Left lung (tissue), 10 donors: Measurements from ENCODE around the gene BBX. TPM values are rescaled to one million over a fixed set of nuclear protein-coding genes. Genes with fewer than 3 reads are reported as not detected.
A peak's percentile ranks its signal among the peaks of the same experiment; 100 is the strongest.

Source experiments
- ATAC-seq: fragments of 200-7000 bp; cut with Tn5 transposase; one replicate; pipeline ENCODE4 v1.9.1; 2020; ENCODE audit warnings: moderate library complexity
- DNase-seq, 4 donors: peaks; one replicate each; pipeline ENCODE4 v3.0.0-alpha.2; 2013 to 2020
- H3K27ac ChIP-seq, 2 donors: fragments of 200-600 bp; sonication (generic) in 1 of 2; one replicate each; pipeline versions ENCODE4 v1.5.0 to v1.8.0; 2020 to 2021
- H3K27me3 ChIP-seq, 2 donors: fragments of 200-600 bp; sonication (generic) in 1 of 2; one replicate each; pipeline versions ENCODE4 v1.5.0 to v1.8.0; 2020 to 2021
- H3K36me3 ChIP-seq, 2 donors: fragments of 200-600 bp; sonication (generic) in 1 of 2; one replicate each; pipeline versions ENCODE4 v1.5.0 to v1.8.0; 2020 to 2021
- H3K4me1 ChIP-seq, 2 donors: fragments of 200-600 bp; one replicate each; pipeline ENCODE4 v1.8.0; 2021
- H3K4me3 ChIP-seq, 2 donors: fragments of 200-600 bp; sonication (generic) in 1 of 2; one replicate each; pipeline versions ENCODE4 v1.5.0 to v1.8.0; 2020 to 2021; ENCODE audit warnings: mild to moderate bottlenecking in 1 of 2
- H3K9me3 ChIP-seq, 2 donors: fragments of 200-600 bp; sonication (generic) in 1 of 2; one replicate each; pipeline versions ENCODE4 v1.5.0 to v1.8.0; 2020 to 2021
- intact Hi-C, 2 donors: fragments of 100-400 bp; cut with DNase I; formaldehyde crosslinking; loops; one replicate each; pipeline versions ENCODE4 v1.11.2 to v1.14.2; 2022
- polyA plus RNA-seq, 6 donors: library from polyadenylated mRNA; unstranded; fragments of 120-200 nt; gene quantifications; one replicate each; pipeline ENCODE4 v1.2.1, GENCODE V29; 2013; ENCODE audit not compliant: insufficient read length in 6 of 6
- total RNA-seq, 2 donors: library from RNA; stranded (reverse); fragmentation: NEBNext Ultra II Directional; extraction: Animal tissue kit (Norgen Biotek cat#: 25700); gene quantifications; one replicate each; pipeline ENCODE4 v1.2.1, GENCODE V29; 2021
- TF ChIP-seq, protein P1 (sequence below), 2 donors: fragments of 200-600 bp; sonication (generic) in 1 of 2; IDR thresholded peaks; one replicate each; pipeline versions ENCODE4 v1.5.0 to v1.8.0; 2021; ENCODE audit warnings: antibody characterized with exemption in 2 of 2
- donor health status: DM: no; HTN: yes; CAD: no.
- donor health status: DM: no; HTN: no; CAD: no.

The BBX gene
- total and polyA plus RNA-seq, 8 donors = 43.0 to 67.1 (median 53.3) TPM

DNA sequence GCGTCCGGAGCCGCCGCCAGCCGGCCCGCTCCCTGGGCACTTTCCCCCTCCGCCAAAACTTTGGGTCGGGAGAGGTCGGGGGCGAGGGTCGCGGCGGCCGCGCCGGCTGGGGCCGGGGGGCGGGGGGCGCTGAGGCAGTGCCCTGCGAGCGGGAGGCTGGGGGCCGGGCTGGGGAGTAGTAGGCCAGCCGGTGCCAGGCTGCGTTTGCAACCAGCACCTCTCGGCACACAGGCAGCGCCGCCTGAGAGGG lies 452 bp downstream of the BBX start:
- peak; percentile 65 for ATAC-seq
- TF ChIP-seq, protein P1, sequence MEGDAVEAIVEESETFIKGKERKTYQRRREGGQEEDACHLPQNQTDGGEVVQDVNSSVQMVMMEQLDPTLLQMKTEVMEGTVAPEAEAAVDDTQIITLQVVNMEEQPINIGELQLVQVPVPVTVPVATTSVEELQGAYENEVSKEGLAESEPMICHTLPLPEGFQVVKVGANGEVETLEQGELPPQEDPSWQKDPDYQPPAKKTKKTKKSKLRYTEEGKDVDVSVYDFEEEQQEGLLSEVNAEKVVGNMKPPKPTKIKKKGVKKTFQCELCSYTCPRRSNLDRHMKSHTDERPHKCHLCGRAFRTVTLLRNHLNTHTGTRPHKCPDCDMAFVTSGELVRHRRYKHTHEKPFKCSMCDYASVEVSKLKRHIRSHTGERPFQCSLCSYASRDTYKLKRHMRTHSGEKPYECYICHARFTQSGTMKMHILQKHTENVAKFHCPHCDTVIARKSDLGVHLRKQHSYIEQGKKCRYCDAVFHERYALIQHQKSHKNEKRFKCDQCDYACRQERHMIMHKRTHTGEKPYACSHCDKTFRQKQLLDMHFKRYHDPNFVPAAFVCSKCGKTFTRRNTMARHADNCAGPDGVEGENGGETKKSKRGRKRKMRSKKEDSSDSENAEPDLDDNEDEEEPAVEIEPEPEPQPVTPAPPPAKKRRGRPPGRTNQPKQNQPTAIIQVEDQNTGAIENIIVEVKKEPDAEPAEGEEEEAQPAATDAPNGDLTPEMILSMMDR (IDR thresholded peaks at IDR 0.05) = no peak
- peak in 1 of 4 donors; percentile 48 for DNase-seq
- H3K4me1 ChIP-seq = peaks cover 0 to 17% of the 10 kb centered on the region in 2 donors
- H3K36me3 ChIP-seq = no peaks in the 10 kb centered on the region
- peak overlapping the region; percentile 94 to 97 for H3K27ac ChIP-seq
- intact Hi-C loops = no loop called here
- no peaks in the 10 kb centered on the region for H3K27me3 ChIP-seq
- H3K9me3 ChIP-seq = no peaks in the 10 kb centered on the region
- peak overlapping the region; percentile 74 to 86 for H3K4me3 ChIP-seq

DNA sequence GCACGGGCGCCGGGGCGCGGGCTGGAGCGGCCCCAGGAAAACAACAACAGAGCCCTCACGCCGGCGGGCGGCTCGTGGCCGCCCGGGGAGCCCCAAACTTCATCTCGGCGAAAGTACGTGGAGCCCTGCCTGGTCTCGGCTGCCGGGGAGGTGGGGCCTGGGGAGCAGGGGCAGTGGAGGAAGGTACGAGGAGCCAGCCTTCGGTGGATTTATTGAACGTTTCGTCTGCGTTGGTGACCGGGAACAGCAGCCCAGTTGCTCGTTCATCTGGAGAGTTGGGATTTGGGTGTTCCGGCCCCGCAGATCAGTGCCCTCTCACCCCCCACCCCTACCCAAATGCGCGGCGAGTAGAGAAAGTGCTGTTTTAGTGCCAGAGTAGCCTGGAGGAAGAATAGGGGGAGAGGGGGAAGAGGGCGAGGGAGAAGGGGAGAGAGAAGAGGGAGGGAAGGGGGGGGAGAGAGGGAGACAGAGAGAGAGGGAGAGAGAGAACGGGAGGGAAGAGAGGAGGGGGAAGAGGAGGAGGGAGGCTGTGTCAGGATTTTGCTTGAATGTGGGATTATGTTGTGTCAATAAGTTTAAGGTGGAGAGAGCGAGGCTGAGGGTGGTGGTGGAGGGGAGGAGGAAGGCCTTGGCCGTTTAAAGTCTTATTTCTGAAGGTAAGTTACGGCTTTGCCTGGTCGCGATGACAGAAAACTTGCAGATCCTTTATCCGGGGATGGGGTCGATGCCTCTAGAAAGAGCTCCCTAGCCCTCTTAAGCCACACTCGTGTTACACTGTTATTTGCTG lies 970 bp downstream of the BBX start:
- TF ChIP-seq, protein P1 (IDR thresholded peaks at IDR 0.05) = no peak
- no peaks in the 10 kb centered on the region for H3K36me3 ChIP-seq
- peak overlapping the region; percentile 74 to 86 for H3K4me3 ChIP-seq
- no peaks in the 10 kb centered on the region for H3K9me3 ChIP-seq
- intact Hi-C loops = no loop called here
- no peaks in the 10 kb centered on the region for H3K27me3 ChIP-seq
- peak; percentile 45 for ATAC-seq
- H3K27ac ChIP-seq = peak overlapping the region; percentile 94 to 97
- H3K4me1 ChIP-seq = peaks cover 0 to 17% of the 10 kb centered on the region in 2 donors
- DNase-seq = peak; percentile 40 to 92 (median 70)

DNA sequence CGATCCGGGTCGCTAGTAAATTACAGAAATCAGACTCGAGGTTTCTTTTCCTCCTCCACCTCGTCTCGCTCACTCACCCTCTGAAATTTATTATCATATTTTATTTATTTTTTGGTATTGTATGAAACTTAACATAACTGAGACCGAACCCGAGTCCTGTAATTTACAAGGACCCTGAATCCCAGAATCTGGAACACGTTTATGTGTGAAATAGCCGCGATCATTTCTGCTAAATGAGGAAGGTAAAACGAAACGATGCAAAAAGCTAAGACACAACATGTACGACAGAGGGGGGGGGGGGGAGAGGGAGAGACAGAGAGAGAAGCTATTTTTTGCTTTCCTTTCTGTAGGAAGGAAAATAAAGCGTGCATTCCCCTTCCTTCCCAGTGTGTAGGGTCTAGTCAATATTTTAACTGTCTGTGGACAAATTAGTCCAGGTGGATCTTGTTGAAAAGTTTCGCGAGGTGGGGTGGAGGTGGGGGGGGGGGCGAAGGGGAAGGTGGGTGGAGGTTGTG lies 1.6 kb downstream of the BBX start:
- ATAC-seq (peak; percentile 5), DNase-seq (peak in 1 of 4 donors; percentile 43)
- Histone ChIP-seq H3K4me1 (peaks cover 0 to 17% of the 10 kb centered on the region in 2 donors), H3K27ac (peak overlapping the region; percentile 94 to 97), H3K36me3 (no peaks in the 10 kb centered on the region), H3K4me3 (peak overlapping the region; percentile 74 to 86), H3K9me3 (no peaks in the 10 kb centered on the region), H3K27me3 (no peaks in the 10 kb centered on the region)
- intact Hi-C loops = no loop called here
- TF ChIP-seq, protein P1 (IDR thresholded peaks at IDR 0.05) = no peak

DNA sequence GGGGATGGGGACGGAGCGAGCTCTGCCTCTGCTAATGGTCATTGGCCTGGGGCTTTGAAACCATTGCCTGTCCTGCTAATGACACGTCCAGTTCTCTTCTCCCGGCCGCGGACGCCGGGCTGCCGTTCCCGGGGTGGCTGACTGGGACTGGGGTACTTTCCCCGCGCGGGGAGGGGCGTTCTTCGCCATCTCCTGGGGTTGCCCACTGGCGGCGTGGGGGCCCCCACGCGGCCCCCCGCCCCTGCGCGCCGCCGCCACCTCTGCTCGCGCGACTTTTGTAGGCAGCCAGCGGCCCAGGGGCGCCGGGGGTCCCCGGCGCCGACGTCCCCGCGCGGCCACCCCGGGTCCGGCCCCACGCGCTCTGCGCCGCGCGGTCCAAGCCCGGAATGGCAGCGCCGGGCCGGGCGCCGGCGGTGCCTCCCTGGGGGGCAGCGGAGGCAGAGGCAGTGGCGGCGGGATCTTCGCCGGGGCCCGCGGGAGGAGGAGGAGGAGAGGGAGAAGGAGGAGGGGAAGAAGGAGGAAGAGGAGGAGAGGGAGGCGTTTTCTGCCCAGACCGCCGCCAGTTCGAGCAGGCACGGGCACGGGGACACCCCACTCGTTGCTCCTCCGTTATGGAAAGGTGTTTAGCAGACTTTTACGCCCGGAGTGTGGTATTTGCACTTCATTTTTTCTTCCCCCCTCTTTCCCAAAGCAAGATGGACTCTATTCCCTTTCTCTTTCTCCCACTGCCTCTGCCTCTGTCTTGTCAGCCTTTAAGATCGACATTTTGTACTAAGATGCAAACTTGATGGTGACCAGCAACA lies 2.3 kb downstream of the BBX start:
- Histone ChIP-seq H3K4me3 (peak overlapping the region; percentile 74 to 86), H3K4me1 (peaks cover 0 to 17% of the 10 kb centered on the region in 2 donors), H3K27ac (peak overlapping the region; percentile 94 to 97), H3K9me3 (no peaks in the 10 kb centered on the region), H3K27me3 (no peaks in the 10 kb centered on the region), H3K36me3 (no peaks in the 10 kb centered on the region)
- ATAC-seq (peak; percentile 12), DNase-seq (peak; percentile 46 to 90 (median 73))
- TF ChIP-seq, protein P1 (IDR thresholded peaks at IDR 0.05) = no peak
- intact Hi-C loops = no loop called here
